ENCODE measurements around the gene ZNF776. TPM values are rescaled to one million over a fixed set of nuclear protein-coding genes. Genes with fewer than 3 reads are reported as not detected.
A peak's percentile ranks its signal among the peaks of the same experiment; 100 is the strongest.
"Not testable (repeated sequence)": the region's sequence is repeated elsewhere in the genome, so short reads cannot be mapped to it uniquely, and the experiment has no call there.

ZNF776 gene
- 10 to 100 TPM; 10.7 to 19.7 (median 14.9) TPM for polyA plus RNA-seq (ENCODE audit: insufficient read length in 10 of 10)
- long read RNA-seq, donor 1, full-length matches to known transcripts = 3 of 3 reads
- long read RNA-seq, donor 1, partial matches to known transcripts = 0 of 3 reads
- long read RNA-seq, donor 1, other reads (novel, unspliced or antisense) = 0 of 3 reads
- long read RNA-seq, donor 2, full-length matches to known transcripts = 3 of 3 reads
- long read RNA-seq, donor 2, partial matches to known transcripts = 0 of 3 reads
- long read RNA-seq, donor 2, other reads (novel, unspliced or antisense) = 0 of 3 reads
- long read RNA-seq, donor 3 = 0 reads
- long read RNA-seq, donor 4, full-length matches to known transcripts = 1 of 1 reads
- long read RNA-seq, donor 4, partial matches to known transcripts = 0 of 1 reads
- long read RNA-seq, donor 4, other reads (novel, unspliced or antisense) = 0 of 1 reads
- long read RNA-seq, donor 5, full-length matches to known transcripts = 5 of 5 reads
- long read RNA-seq, donor 5, partial matches to known transcripts = 0 of 5 reads
- long read RNA-seq, donor 5, other reads (novel, unspliced or antisense) = 0 of 5 reads
- long read RNA-seq, donor 6, full-length matches to known transcripts = 1 of 1 reads
- long read RNA-seq, donor 6, partial matches to known transcripts = 0 of 1 reads
- long read RNA-seq, donor 6, other reads (novel, unspliced or antisense) = 0 of 1 reads
- long read RNA-seq, donor 7, full-length matches to known transcripts = 1 of 1 reads
- long read RNA-seq, donor 7, partial matches to known transcripts = 0 of 1 reads
- long read RNA-seq, donor 7, other reads (novel, unspliced or antisense) = 0 of 1 reads
- long read RNA-seq, donor 8, full-length matches to known transcripts = 1 of 1 reads
- long read RNA-seq, donor 8, partial matches to known transcripts = 0 of 1 reads
- long read RNA-seq, donor 8, other reads (novel, unspliced or antisense) = 0 of 1 reads
- long read RNA-seq, donor 9 = 0 reads

DNA sequence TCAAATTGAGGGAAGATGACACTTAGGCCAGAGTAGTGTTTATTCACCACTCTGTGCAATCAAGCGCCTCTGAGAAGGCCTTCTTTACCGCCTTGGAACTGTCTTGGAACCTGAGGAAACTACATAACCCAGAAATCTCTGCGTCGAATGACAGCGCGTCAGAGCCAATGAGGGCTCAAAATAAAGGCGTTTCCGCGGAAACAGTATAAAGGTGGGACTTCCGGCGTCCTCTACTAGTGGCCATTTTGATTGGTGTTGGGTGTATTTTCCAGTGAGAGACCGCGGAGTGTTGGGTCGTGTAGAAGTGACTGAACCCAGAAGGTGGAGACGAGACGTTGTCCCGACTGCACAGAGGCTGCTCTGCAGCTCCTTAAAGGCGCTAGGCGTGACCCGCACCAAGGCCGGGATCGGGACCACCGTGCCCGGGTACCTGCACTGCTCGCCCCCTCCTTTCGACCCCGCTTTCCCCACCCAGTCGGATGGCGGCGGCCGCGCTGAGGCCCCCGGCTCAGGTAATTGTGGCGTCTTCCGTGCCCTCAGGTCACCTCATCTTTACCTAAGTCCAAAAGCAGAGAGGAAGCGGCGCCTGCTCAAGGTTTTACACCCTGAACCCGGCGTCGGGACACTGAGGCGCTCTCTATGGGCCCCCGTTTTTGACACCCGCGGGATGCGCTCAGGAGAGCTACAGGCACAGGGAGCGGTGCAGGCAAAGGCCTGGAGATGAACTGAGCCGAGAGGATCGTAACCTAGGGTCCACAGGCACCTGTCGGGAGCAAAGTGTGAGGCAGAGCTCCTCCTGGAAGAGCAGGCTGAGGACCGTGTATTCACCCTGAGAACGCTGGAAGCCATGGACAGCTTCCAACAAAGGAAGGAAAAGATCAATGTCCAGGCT, at the start of gene ZNF776:
Gene ZNF776 (plus strand): TSS at position 236 of the 892 bp plus-strand sequence. CDS start 244 bp downstream, at position 480.
- peak; percentile 93 to 96 (median 94) for DNase-seq

- no peak for DNase-seq
Measured at GRCh38 chr19:57701625-57702024, 45.0 kb upstream of the ZNF776 start.

- no peak for DNase-seq
Measured at GRCh38 chr19:57706346-57706745, 40.3 kb upstream of the ZNF776 start.

DNA sequence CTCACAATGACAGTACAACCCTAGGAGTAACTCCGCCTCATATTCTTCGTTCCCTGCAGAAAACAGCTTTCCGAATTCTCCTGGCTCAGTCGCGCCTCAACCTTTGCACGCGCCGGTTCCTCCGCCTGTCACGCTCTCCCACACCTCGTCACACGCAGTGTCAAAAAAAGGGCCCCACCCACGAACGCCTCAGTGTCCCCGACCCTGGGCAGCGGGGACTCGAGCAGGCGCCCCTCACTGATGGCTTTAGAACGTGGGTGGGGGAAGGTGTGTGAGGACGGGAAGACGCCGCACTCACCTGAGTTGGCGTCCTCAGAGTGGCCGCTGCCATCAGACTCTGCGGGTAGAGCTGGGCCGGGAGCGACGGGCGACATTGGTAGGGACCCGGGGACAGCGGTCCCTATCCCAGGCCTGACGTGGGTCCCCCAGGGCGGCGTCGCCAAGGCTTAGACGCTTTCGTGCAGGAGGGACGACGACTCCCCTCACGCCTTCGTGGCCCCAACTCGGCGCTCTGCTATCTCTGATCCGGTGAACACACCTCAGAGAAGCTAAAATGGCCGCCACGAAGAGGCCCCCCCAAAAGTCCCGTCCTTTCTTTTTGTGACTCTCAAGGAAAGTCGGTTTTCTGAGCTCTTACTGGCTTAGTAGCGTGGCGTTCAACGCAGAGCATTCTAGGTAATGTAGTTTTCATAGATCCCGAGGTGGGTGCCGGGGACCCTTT, 37.8 kb upstream of the ZNF776 start, which contains the start of gene ZNF154:
Gene ZNF154 (minus strand): TSS at position 564 of the 721 bp plus-strand sequence. CDS start 233 bp downstream, at position 331.
- peak; percentile 78 to 94 (median 84) for DNase-seq

GRCh38 chr19:57709616-57710015, 37.0 kb upstream of the ZNF776 start:
- DNase-seq = no peak

DNA sequence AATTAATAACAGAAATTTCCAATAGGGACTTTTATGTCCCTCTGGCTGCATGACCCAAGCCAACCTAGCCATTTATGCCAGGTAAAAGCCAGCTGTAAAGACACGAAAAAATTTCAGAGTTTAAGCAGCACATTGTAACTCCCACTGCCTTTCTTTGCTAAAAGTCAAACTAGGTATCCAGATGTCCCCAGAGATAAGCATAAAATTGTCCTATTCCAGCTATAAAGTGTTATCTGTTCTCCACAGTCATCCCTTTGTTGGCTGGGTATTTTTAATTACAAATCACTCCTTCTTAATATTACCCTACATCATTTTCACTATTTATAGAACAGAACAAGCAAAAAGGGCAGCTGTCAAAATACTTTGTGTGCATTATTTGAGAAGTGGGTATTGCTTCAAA, 34.4 kb upstream of the ZNF776 start:
- no peak for DNase-seq

GRCh38 chr19:57719424-57719823, 27.2 kb upstream of the ZNF776 start:
- DNase-seq = no peak

DNA sequence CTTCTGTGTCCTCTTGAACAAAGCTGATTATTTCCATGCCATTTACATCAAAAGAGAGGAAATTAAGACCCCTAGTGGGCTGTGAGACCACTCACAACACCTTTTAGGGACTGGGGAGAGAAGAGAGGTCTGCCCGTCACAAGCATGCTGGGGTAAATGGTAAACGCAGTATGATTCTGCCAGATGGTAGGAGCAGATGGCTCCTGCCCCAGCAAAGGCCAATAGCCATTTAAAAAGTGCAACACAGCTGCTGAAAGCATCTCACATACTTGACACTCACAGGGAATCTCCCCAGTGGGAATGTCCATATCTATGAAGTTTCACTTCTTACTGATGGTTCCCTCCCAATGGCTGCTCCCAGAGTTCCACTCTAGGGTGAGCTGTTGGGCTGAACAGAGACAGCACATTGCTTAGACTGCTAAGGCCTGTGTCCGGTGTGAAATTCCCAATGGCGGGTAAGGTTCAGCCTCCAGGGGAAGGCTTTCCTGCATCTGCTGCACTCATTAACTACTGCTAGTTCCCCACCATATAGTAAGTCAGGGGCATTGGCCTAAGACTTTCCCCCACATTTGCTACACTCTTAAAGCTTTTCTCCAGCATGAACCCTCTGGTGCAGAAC, 26.6 kb upstream of the ZNF776 start:
- no peak for DNase-seq

GRCh38 chr19:57720878-57721277, 25.7 kb upstream of the ZNF776 start:
- no peak for DNase-seq

GRCh38 chr19:57738320-57738719, 8.3 kb upstream of the ZNF776 start:
- peak in 1 of 3 donors; percentile 30 for DNase-seq

DNA sequence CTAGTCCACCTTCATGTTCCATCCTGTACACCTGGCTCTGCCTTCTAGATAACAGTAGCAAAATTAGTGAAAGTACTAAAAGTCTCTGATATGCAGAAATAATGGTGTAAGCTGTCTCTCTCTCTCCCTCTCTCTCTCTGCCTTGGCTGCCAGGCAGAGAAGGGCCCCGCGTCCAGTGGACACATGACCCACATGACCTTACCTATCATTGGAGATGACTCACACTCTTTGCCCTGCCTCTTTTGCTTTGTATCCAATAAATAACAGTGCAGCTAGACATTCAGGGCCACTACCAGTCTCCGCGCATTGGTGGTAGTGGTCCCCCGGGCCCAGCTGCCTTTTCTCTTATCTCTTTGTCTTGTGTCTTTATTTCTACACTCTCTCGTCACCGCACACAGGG, 7.8 kb upstream of the ZNF776 start:
- not testable (repeated sequence) for DNase-seq

- no peak for DNase-seq
Measured at GRCh38 chr19:57747472-57747807, 825 bp downstream of the ZNF776 start.

DNA sequence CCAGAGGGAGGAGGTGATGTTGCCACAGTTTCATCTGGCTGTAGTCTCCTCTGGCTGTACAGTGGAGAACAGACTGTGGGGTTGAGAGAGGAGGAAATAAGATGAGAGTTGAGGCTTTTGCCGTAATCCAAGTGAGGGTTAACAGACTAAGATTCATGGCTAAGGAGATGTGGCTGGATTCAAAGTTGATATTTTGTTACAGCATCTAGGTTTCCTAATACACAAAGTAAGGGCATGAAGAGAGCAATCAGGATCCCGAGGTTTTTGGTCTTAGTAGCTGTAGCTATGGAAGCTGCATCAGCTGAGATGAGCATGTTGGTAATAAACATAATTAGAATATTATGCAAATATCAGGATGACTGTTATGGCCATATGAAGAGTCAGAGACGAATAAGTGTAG, 1.4 kb downstream of the ZNF776 start:
- no peak for DNase-seq

- no peak for DNase-seq
Measured at GRCh38 chr19:57754091-57754673, 7.6 kb downstream of the ZNF776 start.

DNA sequence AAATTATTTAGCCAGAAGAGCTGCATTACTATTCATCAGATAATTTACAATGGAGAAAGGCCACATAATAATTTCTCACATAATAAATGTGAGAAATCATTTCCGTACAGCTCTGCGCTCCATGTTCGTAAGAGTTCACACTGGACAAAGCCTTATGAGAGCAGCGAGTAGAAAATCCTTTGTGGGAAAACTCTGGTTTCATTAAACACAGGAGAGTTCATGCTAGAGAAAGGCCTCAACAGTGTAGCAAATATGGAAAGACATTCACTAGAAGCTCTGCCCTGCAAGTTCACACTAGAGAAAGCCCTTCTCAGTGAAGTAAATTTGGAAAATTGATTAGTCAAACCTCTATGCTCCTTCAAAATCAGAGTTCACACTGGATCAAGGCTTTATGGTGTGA, 8.4 kb downstream of the ZNF776 start:
- DNase-seq = no peak

DNA sequence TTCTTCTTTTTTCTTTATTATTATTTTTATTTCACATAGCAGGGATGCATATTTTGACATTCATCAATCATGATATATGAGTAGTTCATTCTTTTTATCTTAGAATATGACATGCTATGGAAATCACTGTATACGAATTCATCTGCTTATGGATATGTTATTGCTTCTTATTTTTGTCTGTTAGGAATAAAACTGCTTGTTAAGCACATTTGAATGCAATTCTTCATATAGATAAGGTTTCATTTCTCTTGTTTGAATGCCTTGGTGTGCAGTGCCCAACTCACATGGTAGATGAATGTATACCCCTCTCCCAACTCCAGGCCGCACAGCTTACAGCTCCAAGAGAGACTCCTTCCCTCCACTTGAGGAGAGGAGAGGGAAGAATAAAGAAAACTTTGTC, 11.3 kb downstream of the ZNF776 start:
- no peak for DNase-seq

DNA sequence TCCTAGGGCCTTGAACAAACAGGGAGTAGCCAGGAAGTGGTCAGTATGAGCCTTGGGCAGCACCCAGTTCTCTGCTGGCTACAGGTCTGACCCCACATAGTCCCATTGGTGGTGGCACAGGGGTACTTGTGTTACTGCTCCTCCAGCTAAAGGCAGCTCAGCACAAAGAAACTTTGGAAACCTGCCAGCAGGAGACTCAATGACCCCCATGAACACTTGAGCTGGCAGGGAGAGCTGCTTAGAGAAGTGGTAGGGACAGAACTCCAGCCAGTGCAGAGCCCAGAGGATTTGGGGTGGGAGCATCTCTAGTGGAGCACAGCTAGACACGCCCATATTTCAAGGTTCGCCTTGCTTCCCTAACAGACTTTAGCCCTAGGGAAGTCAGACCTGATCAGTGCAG, 12.5 kb downstream of the ZNF776 start:
- DNase-seq = no peak

GRCh38 chr19:57769345-57770131, 22.9 kb downstream of the ZNF776 start, which contains the start of gene ZNF586:
TSS of gene ZNF586 (plus strand) at chr19:57769676. CDS start at chr19:57769843, 167 bp downstream.
- peak; percentile 90 to 95 (median 92) for DNase-seq

- DNase-seq = no peak
Measured at GRCh38 chr19:57771417-57771816, 24.8 kb downstream of the ZNF776 start.

All from muscle of back (tissue), 13 donors.